CMK (cell line): ENCODE data around the gene NRXN3.

Experiments
- DNase-seq: peaks from one replicate; pipeline ENCODE4 v3.0.0-alpha.2; 2010; ENCODE audit warnings: low read depth

NRXN3 gene

GRCh38 chr14:79896009-79896408 lies 1725.8 kb downstream of the NRXN3 start:
- DNase-seq = no peak

- DNase-seq = no peak
Measured at GRCh38 chr14:79899610-79900009, 1729.4 kb downstream of the NRXN3 start.

GRCh38 chr14:79904497-79904896 lies 1734.3 kb downstream of the NRXN3 start:
- DNase-seq = no peak

- no peak for DNase-seq
Measured at GRCh38 chr14:79906994-79907393, 1736.8 kb downstream of the NRXN3 start.

- DNase-seq = no peak
Measured at GRCh38 chr14:79910086-79910485, 1739.9 kb downstream of the NRXN3 start.

GRCh38 chr14:79911744-79912143 lies 1741.6 kb downstream of the NRXN3 start:
- DNase-seq = no peak

GRCh38 chr14:79914595-79914994 lies 1744.4 kb downstream of the NRXN3 start:
- DNase-seq = no peak

GRCh38 chr14:79915406-79915805 lies 1745.2 kb downstream of the NRXN3 start:
- no peak for DNase-seq

GRCh38 chr14:79916281-79916680 lies 1746.1 kb downstream of the NRXN3 start:
- DNase-seq = no peak

GRCh38 chr14:79916892-79917291 lies 1746.7 kb downstream of the NRXN3 start:
- DNase-seq = no peak
